Rectal smooth muscle tissue (tissue), 1 donor: ENCODE data around the gene TTLL8.
"Not testable (repeated sequence)": the region's sequence is repeated elsewhere in the genome, so short reads cannot be mapped to it uniquely, and the experiment has no call there.

Experiments used
- H3K27ac ChIP-seq: one replicate; pipeline ENCODE4 v1.7.0; 2013; ENCODE audit warnings: low read depth, low read length, inconsistent platforms
- H3K27me3 ChIP-seq: one replicate; pipeline ENCODE4 v1.7.0; 2013; ENCODE audit warnings: low read length; ENCODE audit not compliant: control insufficient read depth, insufficient read depth
- H3K36me3 ChIP-seq: one replicate; pipeline ENCODE4 v1.7.0; 2013; ENCODE audit warnings: low read length; ENCODE audit not compliant: control insufficient read depth, insufficient read depth
- H3K4me1 ChIP-seq: one replicate; pipeline ENCODE4 v1.7.0; 2013; ENCODE audit warnings: low read length; ENCODE audit not compliant: control insufficient read depth, insufficient read depth
- H3K4me3 ChIP-seq: one replicate; pipeline ENCODE4 v1.7.0; 2013; ENCODE audit warnings: low read length
- H3K9ac ChIP-seq: one replicate; pipeline ENCODE4 v1.7.0; 2013; ENCODE audit warnings: low read length

Gene TTLL8

DNA sequence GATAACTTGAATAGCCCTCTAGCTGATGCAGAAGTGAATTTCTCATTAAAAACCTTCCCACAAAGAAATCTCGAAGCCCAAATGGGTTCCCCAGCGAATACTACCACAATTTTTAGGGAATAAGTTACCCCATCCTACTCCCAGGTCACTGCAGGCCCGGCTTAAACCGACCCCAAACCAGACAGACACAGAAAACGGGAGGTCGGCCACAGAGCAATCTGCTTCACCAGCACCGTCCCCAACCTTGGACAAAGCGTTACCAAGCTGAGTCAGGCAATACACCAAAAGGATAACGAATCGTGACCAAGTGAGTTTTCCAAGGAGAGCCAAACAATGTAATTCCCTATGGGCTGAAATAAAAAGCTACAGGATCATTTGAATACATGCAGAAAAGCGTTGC, 31.1 kb upstream of the TTLL8 start:
- Histone ChIP-seq H3K4me3 (no peak overlapping the region), H3K9ac (no peak overlapping the region), H3K36me3 (no peaks in the 10 kb centered on the region), H3K27me3 (peaks cover 6% of the 10 kb centered on the region), H3K4me1 (no peaks in the 10 kb centered on the region), H3K27ac (no peak overlapping the region)

DNA sequence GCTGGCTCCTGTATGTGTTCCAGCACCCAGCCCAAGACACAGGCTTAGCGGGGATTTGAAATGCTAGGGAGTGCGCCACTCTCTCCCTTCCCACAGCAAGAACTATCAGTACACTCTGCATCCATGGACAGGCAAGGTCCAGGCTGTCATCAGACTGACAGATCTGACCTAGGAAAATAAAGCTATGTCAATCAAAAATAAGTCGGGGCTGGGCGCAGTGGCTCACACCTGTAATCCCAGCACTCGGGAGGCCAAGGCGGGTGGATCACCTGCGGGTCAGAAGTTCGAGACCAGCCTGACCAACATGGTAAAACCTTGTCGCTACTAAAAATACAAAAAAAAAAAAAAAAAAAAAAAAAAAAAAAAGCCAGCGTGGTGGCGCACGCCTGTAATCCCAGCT, 30.0 kb upstream of the TTLL8 start:
- Histone ChIP-seq H3K27ac (no peak overlapping the region), H3K9ac (no peak overlapping the region), H3K4me1 (no peaks in the 10 kb centered on the region), H3K27me3 (peaks cover 9% of the 10 kb centered on the region), H3K4me3 (no peak overlapping the region), H3K36me3 (no peaks in the 10 kb centered on the region)

DNA sequence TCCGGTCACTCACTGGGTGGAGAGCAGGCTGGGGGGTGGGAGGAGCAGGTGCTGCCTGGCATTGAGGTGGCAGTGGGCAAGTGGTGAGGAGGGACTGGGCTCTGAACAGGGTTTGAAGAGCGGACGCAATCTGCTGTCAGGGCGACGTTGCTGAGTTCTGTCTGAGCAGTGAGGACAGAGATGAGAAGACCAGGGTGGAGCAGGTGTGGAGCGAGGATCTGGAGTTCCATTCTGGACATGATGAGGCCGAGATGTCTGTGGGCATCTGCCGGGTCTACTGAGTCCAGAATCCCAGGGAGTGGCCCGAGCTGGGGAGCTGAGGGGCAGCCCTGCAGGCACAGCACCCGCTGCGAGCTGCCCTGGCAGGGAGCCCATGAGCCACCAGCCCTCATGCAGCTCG, 29.5 kb upstream of the TTLL8 start:
- no peak overlapping the region for H3K9ac ChIP-seq
- no peak overlapping the region for H3K27ac ChIP-seq
- no peaks in the 10 kb centered on the region for H3K4me1 ChIP-seq
- peaks cover 11% of the 10 kb centered on the region for H3K27me3 ChIP-seq
- no peak overlapping the region for H3K4me3 ChIP-seq
- no peaks in the 10 kb centered on the region for H3K36me3 ChIP-seq

DNA sequence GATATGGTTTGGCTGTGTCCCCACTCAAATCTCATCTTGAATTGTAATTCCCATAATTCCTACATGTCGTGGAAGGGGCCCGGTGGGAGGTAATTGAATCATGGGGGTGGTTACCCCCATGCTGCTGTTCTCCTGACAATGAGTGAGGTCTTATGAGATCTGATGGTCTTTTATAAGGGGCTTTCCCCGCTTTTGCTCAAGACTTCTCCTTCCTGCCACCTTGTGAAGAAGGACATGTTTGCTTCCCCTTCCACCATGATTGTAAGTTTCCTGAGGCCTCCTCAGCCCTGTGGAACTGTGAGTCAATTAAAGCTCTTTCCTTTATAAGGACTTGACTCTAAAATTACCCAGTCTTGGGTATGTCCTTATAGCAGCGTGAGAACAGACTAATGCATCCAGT, 28.9 kb upstream of the TTLL8 start:
- not testable (repeated sequence) for H3K4me3 ChIP-seq, H3K4me1 ChIP-seq, H3K36me3 ChIP-seq, H3K9ac ChIP-seq, H3K27ac ChIP-seq
- peaks cover 11% of the 10 kb centered on the region for H3K27me3 ChIP-seq

DNA sequence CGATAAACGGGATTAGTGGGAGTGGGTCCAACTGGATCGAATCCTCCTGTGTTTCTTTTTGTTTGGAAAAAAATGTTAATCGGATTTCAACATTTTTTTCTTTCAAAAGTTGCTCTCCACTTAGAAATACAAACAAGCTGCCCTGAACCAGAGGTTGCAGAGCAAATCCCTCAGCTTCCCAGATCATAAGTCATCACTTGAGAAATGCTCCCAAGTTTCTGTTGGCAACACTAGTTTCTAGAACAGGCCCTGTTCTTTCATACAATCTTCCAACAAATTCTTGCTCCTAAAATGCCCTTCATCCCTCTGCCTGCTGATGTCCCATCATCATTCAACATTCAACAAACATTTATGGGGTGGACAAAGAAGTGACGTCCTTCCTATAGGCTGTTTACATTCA, 28.4 kb upstream of the TTLL8 start:
- Histone ChIP-seq H3K27ac (no peak overlapping the region), H3K4me3 (no peak overlapping the region), H3K36me3 (no peaks in the 10 kb centered on the region), H3K9ac (no peak overlapping the region), H3K4me1 (no peaks in the 10 kb centered on the region), H3K27me3 (peaks cover 8% of the 10 kb centered on the region)

DNA sequence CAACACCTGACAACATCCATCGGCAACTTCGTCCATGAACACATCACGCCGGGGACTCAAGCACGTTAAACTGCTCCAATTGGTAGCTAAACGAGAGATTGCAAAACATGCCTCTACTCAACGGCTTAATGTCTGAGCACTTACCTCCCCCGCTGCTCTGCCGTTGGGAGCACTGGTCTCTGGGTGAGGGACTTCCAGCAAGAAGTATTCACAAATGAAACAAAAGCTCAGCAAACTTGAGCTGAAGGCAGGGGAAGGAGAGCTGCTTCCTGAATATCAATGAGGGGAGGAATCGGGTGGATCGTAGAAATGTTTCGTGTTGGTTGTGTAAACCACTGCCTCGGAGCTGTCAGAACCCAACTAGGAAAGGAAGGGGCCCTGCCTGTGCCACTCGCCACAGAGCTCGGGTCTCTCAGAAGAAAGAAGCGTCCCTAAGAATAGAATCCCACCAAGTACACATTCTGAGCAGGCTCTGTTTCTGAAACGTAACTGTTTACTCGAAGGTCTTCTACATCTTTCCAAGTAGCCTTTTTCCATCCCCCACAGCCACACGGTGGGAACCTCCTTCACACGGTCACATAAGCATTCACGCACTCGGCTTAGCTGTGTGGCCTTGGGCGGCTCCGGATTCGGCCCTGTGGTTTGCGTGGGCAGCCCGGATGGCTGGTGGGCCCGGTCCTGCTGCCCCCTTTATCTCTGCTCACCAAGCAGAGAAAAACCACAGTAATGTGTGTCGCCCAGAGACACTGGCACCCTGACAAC, 27.3 kb upstream of the TTLL8 start, which contains the start of gene MLC1:
Gene MLC1, minus strand, starts transcription at position 216 of the 762 bp plus-strand sequence. CDS start 524 bp downstream, outside the sequence.
- Histone ChIP-seq H3K27me3 (peaks cover 8% of the 10 kb centered on the region), H3K4me3 (peak within 1 kb of the TSS; percentile 32), H3K4me1 (no peaks in the 10 kb centered on the region), H3K9ac (no peak within 1 kb of the TSS), H3K27ac (no peak within 1 kb of the TSS), H3K36me3 (no peaks in the 10 kb centered on the region)

DNA sequence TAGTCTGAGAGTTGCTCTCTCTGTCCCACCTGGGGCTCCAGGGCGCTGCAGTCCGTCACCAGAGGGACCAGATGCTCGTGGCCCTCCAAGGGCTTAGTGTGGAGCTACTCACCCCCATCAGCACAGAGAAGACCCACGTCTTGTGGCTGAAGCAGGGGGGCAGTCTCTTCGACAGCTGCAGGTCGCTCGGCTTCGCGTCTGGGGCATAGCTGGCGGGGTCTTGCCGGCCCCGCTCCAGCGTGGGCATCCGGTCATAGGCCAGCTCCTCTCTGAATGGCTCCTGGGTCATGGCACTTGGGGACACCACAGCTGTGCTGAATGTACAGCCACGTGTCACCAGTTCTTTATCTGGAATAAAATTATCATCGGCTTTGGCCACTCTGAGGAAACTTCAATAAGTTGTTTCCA, 26.5 kb upstream of the TTLL8 start:
- H3K4me1 ChIP-seq: no peaks in the 10 kb centered on the region
- H3K4me3 ChIP-seq: no peak overlapping the region
- H3K27me3 ChIP-seq: peaks cover 8% of the 10 kb centered on the region
- no peak overlapping the region for H3K27ac ChIP-seq
- H3K9ac ChIP-seq: no peak overlapping the region
- no peaks in the 10 kb centered on the region for H3K36me3 ChIP-seq

DNA sequence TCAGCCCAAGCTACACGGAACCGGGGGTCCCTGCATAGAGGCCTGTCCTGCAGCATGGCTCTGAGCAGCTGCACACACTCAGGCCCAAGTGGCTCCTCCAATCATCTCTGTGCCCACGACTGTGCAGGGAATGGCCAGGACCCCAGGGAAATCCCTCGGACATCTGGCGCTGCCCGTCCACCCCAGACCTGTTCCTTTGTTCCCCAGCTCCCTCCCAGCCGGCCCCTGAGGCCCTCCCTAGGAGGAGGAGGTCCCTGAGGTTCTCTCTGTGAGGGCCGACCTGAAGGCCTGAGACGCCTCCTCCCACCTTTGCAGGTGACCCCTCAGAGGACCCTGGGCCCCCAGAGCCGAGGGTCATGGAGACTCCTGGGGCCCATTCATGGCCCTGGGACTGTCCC, 26.0 kb upstream of the TTLL8 start:
- no peaks in the 10 kb centered on the region for H3K4me1 ChIP-seq
- H3K9ac ChIP-seq: no peak overlapping the region
- no peak overlapping the region for H3K27ac ChIP-seq
- H3K27me3 ChIP-seq: peaks cover 8% of the 10 kb centered on the region
- no peak overlapping the region for H3K4me3 ChIP-seq
- H3K36me3 ChIP-seq: no peaks in the 10 kb centered on the region

DNA sequence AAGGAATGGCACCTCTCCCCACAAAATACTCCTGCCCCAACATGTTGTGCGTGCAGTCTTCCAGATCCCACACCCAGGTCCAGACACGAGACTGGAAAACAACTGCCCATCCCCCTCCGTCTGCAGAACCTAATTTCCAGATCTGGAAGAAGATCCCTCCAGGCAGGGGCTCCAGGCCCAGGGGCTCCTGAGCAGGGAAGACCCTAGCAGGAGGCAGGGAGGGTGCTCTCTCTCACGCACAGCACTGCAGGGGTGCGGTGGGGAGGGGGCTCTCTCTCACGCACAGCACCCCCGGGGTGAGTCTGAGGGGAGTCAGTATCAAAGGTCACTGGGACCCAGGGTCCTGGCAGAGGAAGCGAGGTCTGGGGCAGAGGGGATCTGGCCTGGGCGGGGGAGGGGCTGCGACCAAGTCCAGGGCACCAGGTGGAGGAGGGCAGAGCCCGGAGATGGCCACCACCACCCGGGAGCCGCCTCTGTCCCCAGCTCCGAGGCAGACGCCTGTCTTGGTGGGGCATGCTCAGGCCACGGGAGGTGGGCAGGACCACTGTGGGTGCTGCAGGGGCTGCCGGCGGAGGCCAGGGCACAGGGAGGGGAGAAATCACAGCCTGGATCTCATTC, 25.5 kb upstream of the TTLL8 start:
- H3K4me3 ChIP-seq: no peak overlapping the region
- H3K27me3 ChIP-seq: peaks cover 8% of the 10 kb centered on the region

DNA sequence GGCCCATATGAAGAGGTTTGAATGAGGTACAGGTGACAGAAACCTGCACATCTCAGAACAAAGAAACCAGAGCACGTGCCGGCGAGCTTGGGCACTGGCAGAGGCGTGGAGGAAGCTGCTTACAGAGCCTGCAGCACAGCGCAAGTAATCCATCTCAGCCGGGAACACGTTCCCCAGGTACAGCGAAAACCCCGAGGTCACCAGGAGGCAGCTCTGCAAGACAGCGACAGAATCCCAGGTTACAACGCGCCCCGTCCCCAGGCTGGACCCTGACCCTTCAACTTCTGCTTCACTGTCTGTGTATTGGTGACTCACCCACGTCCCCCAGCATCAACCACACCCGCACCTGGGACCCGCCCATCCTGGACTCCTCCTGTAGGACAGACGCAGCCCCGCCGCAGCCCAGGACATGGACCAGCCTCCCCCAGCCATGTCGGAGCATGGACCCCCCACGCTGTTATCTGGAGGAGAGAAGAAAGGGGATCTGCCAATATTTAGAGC, 24.9 kb upstream of the TTLL8 start:
- Histone ChIP-seq H3K4me1 (no peaks in the 10 kb centered on the region), H3K9ac (no peak overlapping the region)

More for the DNA sequence above, 25.5 kb upstream of the TTLL8 start:
- no peak overlapping the region for H3K27ac ChIP-seq
- H3K4me1 ChIP-seq: no peaks in the 10 kb centered on the region
- H3K36me3 ChIP-seq: no peaks in the 10 kb centered on the region
- no peak overlapping the region for H3K9ac ChIP-seq

DNA sequence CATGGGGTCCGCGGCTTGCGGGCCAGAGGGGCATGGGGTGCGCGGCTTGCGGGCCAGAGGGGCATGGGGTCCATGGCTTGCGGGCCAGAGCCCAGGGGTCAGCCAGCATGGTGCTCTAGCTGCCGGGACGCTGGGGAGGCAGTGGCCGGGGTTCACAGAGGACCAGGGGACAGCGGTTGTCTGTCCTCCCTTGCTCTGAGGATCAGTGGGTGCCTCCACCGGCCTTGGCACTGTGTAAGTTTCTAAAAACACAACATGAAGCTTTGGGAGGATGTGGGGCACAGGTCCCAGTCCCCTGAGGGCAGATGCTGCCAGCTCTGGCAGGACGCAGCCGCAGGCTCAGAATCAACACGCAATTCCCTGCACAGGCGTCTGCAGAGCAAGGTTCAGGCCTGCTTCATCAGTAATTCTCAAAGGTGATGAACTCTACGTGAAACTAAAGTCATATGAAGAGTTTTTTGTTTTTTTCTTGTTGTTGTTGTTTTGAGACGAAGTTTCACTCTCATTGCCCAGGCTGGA, 24.2 kb upstream of the TTLL8 start:
- peaks cover 8% of the 10 kb centered on the region for H3K27me3 ChIP-seq
- no peaks in the 10 kb centered on the region for H3K36me3 ChIP-seq
- H3K4me3 ChIP-seq: no peak overlapping the region
- no peaks in the 10 kb centered on the region for H3K4me1 ChIP-seq
- no peak overlapping the region for H3K27ac ChIP-seq
- no peak overlapping the region for H3K9ac ChIP-seq

More for the DNA sequence above, 24.9 kb upstream of the TTLL8 start:
- H3K4me3 ChIP-seq: no peak overlapping the region
- H3K27ac ChIP-seq: no peak overlapping the region
- no peaks in the 10 kb centered on the region for H3K36me3 ChIP-seq
- peaks cover 8% of the 10 kb centered on the region for H3K27me3 ChIP-seq

DNA sequence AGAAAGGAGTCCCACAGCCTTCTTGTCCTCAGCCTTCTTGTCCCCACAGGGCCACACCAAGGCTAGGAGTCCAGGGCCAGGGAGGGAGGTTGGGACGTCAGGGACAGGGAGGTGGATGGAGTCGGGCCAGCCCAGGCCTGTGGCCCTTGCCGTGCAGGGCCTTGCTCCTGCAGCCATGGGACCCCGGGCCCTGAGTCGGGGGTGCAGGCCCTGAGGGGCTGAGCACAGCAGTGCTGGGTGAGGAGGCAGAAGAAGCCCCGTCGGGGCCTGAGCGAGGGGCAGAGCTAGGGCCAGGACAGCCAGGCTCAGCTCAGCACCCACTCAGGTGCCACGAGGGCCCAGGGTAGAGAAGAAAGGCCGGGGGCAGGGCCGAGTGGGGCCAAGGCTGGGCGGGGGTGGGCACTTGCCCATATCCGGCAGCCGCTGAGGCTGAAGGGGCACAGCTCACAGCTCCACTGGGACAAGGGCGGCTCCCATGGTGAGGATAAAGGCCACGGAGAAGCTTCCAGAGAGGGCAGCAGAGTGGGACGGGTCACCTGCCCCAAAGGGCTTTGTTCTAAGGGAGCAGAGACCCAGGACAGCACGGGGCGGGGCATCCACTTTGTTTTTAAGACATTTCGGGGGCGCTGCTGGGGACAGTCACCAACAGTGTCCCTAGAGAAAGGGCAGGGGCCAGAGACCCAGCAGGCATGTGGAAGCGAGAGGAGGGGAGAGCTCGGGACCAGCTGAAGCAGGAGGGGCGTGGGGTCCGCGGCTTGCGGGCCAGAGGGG, 23.5 kb upstream of the TTLL8 start:
- H3K36me3 ChIP-seq: no peaks in the 10 kb centered on the region
- no peak overlapping the region for H3K27ac ChIP-seq
- H3K4me1 ChIP-seq: no peaks in the 10 kb centered on the region
- no peak overlapping the region for H3K9ac ChIP-seq
- H3K4me3 ChIP-seq: no peak overlapping the region
- H3K27me3 ChIP-seq: peaks cover 8% of the 10 kb centered on the region
